Lower leg skin (tissue), 3 donors: ENCODE measurements around the gene JAK1.

Source experiments
- POLR2A ChIP-seq, 2 donors: fragments of 450-650 bp; IDR thresholded peaks; one replicate each; pipeline ENCODE4 v1.6.1; 2016 to 2017; ENCODE audit warnings: antibody characterized with exemption in 2 of 2, mild to moderate bottlenecking in 1 of 2, moderate library complexity in 1 of 2
- TF ChIP-seq, protein P1 (sequence below), 3 donors: fragments of 450-650 bp; IDR thresholded peaks; one replicate each; pipeline ENCODE4 v1.5.1; 2016; ENCODE audit warnings: antibody characterized with exemption in 3 of 3, mild to moderate bottlenecking in 3 of 3, moderate library complexity in 2 of 3

DNA sequence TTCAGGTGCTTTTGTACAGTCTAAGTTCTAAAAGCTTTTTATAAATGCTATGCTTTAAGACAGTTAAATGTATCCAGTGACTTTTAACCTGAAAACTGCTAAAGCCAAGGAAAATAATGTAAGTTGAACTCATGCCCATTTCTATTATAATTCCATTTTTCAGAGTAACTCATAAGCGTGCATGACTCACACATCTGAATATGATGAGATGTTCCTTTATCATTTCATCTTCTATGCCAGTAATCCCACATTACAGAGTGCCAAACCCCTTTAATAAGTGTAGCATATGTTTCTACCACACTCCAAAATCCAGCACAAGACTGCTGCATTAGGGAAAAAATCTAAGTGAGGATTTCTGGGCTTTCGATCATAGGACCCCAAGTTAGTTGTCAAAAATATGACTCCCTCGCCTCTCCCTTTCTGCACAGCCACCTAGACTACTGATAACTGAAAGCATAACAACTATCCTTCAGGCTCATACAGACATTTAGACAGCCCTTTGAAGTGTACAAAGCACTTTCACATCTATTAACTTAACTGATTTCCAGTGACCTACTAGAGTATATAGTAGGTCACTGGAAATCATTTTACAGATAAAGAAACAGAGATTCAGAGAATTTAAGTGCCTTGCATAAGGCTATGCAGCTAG is 45.3 kb downstream of the JAK1 start:
- TF ChIP-seq, protein P1, sequence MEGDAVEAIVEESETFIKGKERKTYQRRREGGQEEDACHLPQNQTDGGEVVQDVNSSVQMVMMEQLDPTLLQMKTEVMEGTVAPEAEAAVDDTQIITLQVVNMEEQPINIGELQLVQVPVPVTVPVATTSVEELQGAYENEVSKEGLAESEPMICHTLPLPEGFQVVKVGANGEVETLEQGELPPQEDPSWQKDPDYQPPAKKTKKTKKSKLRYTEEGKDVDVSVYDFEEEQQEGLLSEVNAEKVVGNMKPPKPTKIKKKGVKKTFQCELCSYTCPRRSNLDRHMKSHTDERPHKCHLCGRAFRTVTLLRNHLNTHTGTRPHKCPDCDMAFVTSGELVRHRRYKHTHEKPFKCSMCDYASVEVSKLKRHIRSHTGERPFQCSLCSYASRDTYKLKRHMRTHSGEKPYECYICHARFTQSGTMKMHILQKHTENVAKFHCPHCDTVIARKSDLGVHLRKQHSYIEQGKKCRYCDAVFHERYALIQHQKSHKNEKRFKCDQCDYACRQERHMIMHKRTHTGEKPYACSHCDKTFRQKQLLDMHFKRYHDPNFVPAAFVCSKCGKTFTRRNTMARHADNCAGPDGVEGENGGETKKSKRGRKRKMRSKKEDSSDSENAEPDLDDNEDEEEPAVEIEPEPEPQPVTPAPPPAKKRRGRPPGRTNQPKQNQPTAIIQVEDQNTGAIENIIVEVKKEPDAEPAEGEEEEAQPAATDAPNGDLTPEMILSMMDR (IDR thresholded peaks at IDR 0.05) = no peak
- no peak for TF ChIP-seq POLR2A (IDR thresholded peaks at IDR 0.05)
